ENCODE results near the gene MYH10.
"Not testable (repeated sequence)": the region's sequence is repeated elsewhere in the genome, so short reads cannot be mapped to it uniquely, and the experiment has no call there.

The MYH10 gene

DNA sequence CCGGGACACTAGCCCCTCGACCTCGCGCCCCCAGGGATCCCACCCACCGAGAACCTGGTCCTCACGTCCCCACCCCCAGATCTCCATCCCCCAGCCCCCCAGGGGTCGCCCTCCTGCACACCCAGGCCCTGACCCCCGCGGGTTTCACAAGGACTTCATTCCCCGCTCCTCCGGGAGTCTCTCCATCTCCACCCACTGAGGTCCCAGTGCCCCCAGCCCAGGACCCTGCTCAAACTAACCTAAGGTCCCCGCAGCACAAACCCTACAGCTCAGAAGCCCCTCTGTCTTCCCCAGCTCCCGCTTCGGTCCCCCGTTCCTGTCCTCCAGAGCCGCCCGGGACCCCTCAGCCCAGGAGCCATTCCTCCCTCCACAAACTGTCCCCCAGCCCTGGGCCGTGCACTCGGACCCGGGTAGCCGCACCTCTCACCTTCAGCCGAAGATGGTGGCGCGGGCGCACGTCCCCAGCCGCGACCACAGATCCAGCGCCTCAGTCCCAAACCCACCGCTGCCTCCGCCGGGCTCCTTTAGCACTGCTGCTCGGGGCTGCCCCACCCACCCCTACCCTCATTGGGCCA is at the start of gene MYH10:
Gene MYH10, minus strand, starts transcription at position 499 of the 575 bp plus-strand sequence. CDS start 7,479 bp downstream, outside the sequence.
- no peak for DNase-seq (ENCODE audit: low spot score)

DNA sequence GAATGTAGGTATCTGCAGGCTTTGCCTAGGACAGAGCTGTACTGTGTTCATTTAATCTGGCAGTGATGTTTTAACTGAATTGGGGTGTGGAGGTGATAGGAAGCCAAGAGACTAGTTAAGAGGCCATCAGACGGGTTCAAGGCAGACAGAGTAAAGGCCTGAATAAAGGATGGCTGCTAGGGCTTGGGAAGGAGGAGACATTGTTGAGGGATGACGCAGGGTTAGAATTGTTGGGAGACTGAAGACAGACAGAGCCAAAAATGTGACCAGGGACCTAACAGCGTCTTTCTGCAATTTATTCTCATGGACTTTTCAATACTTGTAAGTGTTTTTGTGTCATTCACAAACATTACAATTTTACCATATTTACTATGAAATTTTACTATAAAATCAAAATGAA is 48.6 kb upstream of the MYH10 start:
- no peak for DNase-seq (ENCODE audit: low spot score)

DNA sequence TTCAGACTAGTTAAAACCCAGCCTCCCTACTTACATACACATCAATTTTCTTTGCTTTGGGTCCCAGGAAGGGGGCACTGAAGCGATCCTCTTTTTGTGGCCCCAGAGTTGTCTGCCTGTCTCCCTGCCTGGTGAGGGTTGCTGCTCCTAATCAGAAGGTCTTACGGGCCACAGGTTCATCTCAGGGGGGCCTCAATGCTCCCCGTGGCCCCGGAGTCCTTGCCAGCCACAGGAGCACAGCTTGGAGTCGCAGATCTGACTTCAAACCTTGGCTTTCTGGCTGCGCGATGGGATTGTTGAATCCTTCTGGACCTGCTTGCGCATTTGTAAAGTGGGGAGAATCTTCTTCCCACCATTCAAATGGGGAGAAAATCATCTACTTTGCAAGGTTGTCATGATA is 44.8 kb upstream of the MYH10 start:
- no peak for DNase-seq (ENCODE audit: low spot score)

DNA sequence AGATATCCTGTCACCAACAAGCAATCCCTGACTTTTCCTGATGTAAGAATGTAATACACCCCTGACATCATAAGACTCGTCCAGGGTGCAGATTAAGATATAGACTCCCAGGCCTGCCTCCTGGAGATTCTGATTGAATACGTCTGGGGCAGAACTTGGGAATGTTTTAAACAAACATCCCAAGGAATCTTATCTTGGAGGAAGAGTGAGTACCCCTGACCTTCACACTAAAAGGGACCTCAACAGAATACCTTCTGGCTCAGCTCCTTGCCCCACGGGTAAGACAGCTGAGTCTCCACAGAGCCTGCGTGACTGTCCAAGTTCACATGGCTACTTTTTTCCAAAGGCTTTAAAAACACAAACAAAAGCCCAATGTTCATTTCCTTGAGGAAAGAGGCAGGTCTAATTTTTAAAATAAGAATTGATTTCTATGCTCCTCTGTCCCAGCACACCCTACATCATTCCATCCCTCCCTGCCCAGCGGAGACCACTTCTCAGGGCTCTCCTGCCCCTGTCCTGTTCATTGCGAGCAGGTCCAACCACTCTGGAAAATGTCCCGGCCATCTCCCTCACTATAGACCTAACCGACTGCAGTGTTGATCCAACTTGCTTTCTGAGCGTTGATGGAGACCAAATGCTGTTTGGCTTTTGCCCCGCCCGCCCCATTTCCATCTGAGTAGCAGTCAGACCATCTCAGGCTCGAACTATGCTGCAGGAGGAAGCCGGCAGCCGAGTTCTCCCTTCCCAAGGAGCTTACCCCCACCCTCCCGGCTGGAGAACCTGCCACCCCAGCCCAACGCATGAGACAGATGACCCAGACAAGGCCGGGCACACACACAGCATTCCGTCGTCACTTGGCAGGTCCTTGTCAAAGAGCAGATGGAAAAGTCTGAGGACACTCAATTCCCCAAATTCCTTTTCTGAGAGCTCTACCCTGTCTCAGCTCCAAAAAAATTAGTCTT is 44.1 kb upstream of the MYH10 start:
- DNase-seq (ENCODE audit: low spot score), result no peak

DNA sequence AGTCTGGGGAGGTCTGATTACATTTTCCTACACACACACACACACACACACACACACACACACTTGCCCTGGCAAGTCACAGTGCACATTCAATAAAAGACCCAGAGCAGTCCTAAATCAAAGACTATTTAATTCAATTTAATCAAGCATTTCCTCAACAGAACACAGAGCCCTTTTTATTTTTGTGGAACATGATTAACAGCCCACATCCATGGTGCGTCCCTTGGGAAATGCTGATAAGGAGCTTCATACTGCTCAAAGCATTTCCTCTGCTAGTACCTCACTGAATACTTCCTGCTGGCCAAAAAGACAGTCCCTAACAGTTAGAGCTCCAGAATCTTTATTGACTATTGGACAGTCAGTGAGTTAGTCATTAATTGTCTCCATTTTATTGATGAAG is 43.1 kb upstream of the MYH10 start:
- DNase-seq (ENCODE audit: low spot score), result no peak

DNA sequence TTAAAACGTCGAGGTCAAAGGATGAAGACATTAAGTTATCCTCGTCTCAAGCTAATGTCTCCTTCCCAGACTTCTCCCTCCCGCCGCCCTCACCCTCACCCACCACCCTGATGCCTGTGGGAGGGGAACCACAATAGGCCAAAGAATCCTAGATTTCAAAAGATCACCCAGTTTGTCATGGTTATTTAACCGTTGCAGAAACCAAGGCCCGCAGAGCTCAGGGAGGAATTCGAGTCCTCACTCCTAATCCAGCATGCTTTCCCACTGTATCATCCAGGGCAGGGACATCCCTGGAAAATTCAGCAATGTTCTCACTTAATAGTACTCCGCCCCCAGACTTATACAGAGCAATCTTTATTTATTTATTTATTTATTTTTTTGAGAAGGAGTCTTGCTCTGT is 41.8 kb upstream of the MYH10 start:
- no peak for DNase-seq (ENCODE audit: low spot score)

DNA sequence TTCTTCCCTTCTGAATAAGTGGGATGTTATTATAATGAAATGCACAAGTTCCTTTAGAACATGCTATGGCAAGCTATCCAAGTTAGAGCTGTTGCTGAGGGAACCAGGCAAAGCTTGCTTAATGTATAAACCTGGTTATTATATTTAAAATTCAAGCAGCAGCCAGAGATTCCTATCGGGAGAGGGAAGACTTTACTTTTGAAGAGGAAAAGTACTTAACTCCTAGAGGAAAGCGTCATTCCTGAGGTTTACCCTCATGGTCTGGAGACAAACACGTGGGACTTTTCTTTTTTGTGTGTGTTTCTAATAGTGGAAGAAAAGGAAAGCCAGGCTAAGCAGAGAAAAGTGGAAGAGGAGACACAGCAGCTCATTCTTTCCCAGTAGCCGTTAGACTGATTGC is 39.9 kb upstream of the MYH10 start:
- no peak for DNase-seq (ENCODE audit: low spot score)

DNA sequence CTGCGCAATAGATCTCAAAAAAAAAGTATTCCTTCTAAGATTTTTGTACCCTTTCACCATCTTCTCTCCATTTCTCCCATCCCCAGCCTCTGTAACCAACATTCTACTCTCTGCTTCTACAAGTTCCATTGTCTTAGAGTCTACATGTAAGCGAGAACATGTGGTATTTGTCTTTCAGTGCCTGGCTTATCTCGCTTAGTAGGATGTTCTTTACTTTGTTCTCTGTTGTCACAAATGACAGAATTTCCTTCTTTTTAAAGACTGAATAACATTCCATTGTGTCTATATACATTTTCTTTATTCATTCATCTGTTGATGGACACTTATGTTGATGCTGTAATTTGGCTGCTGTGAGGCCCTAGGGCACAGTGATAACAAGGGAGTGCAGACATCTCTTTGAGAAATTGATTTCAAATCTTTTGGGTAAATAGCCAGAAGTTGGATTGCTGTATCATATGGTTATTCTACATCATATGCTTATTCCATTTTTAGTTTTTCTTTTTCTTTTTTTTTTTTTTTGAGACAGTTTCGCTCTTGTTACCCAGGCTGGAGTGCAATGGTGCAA is 37.7 kb upstream of the MYH10 start:
- no peak for DNase-seq (ENCODE audit: low spot score)

DNA sequence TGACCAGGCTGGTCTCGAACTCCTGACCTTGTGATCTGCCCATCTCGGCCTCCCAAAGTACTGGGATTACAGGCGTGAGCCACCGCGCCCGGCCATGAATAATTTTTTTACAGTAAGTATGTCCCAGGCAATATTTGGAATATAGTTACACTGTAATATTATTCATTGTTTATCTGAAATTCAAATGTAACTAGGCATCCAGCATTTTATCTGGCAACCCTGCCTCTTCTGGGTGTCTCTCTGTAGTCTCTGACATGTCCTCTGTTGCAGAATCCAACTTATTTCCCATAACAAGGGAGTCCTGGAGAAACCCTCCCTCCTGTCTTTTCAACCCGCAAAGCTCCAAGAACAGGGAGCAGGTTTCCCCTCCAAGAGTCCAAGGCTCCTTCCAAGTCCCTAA is 36.9 kb upstream of the MYH10 start:
- no peak for DNase-seq (ENCODE audit: low spot score)

DNA sequence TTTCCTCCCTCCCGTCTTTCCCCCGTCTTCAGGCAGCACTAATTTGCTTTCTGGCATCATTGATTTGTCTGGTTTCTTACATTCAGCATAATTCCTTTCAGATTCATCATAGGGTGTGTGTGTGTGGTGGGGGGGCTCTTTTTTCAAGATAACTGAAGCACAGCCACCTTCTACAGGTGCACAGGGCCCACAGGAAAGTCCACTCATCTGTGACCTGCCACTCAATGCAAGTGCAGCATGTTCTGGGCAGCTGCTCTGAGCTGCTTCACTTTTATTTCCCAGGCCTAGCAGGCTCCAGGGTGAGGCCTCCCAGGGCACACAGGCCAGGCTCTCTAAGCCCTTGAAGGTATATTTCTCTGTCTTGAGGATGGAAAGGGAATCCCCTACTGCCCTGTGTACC is 35.2 kb upstream of the MYH10 start:
- no peak for DNase-seq (ENCODE audit: low spot score)

DNA sequence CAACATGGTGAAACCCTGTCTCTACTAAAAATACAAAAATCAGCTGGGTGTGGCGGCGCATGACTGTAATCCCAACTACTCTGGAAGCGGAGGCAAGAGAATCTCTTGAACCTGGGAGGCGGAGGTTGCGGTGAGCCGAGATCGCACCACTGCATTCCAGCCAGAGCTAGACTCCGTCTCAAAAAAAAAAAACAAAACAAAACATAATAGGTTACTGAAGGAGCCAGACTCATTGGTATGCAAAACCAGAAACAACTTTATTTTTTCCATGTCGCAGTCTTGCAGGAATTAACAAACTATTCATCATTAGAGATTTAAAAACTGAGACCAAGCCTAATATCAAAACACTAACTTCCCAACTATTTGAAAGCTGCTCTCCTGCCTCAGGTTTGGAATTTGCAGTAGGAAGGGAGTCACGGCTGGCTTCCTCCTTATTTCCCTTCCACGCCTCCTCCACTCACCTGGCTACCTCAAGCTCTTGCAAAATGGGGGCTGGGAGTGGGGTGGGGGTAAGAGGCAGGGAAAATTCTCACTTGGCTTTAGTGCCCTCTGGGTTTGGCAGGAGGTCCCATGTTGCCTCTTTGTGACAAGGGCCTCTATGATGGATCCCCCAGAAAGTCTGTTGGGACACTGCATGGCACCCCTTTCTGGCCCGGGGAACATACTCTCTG is 34.1 kb upstream of the MYH10 start:
- DNase-seq (ENCODE audit: low spot score), result no peak

DNA sequence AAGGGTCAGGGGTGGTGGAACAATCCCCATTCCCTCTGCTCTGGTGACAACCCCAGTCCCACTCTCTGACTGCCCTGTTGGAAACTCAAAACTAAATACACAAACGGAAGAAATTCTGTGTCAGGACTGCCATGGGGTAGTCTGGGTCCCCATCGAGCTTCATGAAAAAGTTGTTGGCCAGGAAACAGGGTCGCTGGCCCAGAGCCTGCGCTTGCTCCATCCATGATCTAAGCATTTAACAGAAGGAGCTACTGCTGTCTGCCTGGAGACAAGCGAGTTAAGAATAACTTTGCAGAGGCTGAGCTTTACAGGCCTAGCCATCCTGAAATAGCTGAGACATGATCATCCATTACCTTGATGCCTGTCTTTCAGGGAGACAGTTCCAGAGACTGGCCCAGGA is 32.4 kb upstream of the MYH10 start:
- no peak for DNase-seq (ENCODE audit: low spot score)

DNA sequence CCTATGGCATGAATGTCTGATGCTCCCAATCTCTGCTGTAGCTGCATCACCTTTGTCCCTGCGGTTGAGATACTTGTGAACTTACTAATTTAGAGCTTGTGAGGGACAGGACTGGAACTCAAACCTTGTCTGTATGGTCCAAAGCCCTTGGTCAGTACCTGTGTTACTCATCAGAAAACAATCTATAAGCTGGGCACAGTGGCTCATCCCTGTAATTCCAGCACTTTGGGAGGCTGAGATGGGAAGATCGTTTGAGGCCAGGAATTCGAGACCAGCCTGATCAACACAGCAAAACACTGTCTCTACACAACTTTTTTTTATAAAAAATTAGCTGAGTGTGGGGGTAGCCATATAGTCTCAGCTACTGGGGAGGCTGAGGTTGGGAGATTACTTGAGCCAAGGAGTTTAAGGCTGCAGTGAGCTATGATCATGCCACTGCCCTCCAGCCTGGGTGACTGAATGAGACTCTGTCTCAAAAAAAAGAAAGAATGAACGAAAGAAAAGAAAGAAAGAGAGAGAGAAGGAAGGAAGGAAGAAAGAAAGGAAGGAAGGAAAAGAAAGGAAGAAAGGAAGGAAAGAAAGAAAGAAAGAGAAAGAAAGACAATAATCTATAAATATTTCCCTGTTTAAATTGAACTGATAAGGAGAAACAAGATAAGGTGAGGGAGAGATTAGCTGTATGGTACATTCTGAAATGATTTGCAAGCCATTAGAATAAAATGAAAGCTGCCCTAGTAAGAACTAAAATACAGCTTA is 31.7 kb upstream of the MYH10 start:
- DNase-seq (ENCODE audit: low spot score), result no peak

DNA sequence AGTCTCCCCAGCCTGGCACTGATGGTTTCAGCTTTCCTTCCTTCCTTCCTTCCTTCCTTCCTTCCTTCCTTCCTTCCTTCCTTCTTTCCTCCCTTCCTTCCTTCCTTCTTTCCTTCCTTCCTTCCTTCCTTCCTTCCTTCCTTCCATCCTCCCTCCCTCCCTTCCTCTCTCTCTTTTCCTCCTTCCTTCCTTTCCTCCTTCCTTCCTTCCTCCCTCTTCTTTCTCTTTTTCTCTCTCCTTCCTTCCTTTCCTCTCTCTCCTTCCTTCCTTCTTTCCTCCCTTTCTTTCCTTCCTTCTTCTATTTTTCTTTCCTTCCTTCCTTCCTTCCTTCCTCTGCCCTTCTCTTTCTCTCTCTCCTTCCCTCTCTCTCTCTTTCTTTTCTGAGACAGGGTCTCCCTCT is 30.2 kb upstream of the MYH10 start:
- not testable (repeated sequence) for DNase-seq (ENCODE audit: low spot score)

DNA sequence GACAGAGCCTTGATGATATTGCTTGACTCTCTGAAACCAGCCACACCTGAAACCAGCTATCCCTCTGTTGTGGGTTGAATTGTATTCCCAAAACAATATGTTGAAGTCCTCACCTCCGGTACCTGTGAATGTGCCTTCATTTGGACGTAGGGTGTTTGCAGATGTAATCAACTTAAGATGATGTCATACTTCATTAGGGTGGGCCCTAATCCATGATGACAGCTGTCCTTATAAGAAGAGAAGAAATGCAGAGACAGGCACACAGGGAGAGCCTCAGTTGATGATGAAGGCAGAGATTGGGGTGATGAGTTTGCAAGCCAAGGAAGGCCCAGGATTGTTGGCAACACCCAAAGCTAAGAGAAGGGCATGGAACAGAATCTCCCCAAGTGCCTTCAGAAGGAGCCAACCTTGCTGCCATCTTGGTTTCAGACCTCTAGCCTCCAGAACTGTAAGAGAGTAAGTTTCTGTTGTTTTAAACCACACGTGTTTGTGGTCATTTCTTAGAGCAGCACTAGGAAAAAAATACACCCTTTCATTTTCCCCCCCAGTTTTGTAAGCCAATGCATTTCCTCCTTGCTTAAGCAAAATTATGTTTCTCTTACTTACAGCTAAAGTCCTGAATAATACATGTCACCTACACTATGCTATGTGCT is 29.4 kb upstream of the MYH10 start:
- no peak for DNase-seq (ENCODE audit: low spot score)

DNA sequence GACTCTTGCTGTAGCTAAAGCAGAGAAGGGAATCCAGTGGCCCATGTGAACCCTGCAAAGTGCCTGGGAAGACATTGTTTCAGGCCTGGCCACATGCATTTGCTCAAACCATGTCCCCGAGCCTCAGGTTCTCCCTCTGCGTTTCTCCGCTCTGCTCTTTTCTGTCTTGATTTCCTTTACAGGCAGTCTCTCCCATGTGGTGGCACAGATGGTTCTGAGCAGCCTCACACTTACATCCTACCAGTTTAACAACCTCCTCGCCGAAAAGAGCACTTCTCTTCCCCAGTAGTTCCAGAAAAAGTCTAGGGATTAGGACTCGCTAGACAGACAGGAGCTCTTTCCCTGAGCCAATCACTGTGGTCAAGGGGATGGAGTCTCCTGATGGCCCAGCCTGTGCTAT is 28.3 kb upstream of the MYH10 start:
- DNase-seq (ENCODE audit: low spot score), result no peak

DNA sequence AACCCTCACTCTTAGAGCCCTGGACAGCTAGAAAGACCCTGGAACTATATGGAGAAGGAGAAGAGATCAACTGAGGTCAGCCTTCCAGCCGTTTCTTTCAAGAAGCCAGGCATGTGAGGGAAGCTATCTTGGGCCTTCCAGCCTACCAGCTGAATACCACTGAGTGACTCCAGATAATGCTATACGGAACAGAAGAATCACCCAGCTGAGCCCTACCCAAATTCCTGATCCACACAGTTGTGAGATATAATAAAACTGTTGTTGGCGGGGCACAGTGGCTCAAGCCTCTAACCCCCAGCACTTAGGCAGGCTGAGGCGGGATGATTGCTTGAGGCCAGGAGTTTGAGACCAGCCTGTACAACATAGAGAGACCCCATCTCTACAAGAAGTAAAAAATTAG is 26.2 kb upstream of the MYH10 start:
- no peak for DNase-seq (ENCODE audit: low spot score)

DNA sequence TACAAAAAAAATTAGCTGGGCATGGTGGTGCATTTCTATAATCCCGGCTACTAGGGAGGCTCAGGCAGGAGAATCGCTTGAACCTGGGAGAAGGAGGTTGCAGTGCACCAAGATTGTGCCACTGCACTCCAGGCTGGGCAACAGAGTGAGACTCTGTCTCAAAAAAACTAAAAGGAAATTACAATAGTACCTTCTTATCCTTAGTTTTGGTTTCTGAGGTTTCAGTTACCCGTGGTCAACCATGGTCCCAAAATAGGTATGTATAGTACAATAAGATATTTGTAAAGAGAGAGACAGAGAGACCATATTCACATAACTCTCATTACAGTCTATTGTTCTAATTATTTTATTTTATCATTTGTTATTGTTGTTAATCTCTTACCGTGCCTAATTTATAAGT is 24.3 kb upstream of the MYH10 start:
- DNase-seq (ENCODE audit: low spot score), result no peak

DNA sequence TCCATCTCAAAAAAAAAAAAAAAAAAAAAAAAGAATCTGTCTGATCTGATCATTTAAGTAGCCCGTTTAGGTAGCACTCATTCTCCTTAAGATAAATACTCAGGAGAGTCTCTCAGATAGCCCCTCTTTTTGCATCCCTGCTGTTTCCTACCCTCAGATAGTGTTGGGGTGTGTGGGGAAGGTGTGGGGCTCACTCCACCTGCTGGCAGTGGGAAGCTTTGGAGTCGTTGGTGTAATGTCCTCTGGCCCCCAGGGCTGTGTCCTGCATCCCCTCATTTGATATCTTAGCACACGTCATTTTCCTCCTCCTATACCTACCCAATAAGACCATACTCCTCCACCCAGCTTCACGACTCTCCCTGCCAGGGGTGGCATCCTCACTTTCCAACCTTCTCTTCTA is 20.5 kb upstream of the MYH10 start:
- no peak for DNase-seq (ENCODE audit: low spot score)

DNA sequence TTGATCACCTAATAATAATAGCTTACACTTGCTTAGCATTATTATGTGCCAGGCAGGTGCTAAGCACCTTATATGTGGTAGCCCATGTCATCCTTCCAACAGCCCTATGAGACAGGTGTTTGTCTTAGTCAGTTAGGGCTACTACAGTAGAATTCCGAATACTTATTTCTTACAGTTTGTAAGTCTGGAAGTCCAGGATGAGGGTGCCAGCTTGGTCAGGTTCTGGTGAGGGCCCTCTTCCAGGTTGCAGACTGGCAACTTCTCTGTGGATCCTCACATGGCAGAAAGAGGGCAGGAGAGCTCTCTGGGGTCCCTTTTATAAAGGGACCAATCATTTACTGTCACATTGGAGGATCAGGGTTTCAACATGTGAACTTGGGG is 19.6 kb upstream of the MYH10 start:
- DNase-seq (ENCODE audit: low spot score), result no peak
